Astrocyte (in vitro differentiated cells and primary cell): ENCODE data around the gene HAUS7. TPM values are rescaled to one million over a fixed set of nuclear protein-coding genes. Genes with fewer than 3 reads are reported as not detected.

Experiments
- DNase-seq: peaks from one replicate; pipeline ENCODE4 v3.0.0-alpha.2; 2010; ENCODE audit warnings: low read depth
- FAIRE-seq: peaks from 2 replicates; lab custom pipeline; 2011; peaks lifted over from hg19 to GRCh38; lab: Jason Lieb, UNC
- H2AFZ ChIP-seq: 2 replicates; pipeline ENCODE4 v1.6.0; 2012; ENCODE audit warnings: low read depth, low read length, inconsistent platforms
- H3K27ac ChIP-seq: 2 replicates; pipeline ENCODE4 v1.5.1; 2011; ENCODE audit warnings: low read depth, low read length, inconsistent platforms
- H3K27me3 ChIP-seq: 2 replicates; pipeline ENCODE4 v1.6.0; 2011; ENCODE audit warnings: low read length, inconsistent platforms; ENCODE audit not compliant: insufficient read depth
- H3K36me3 ChIP-seq: 2 replicates; pipeline ENCODE4 v1.5.1; 2011; ENCODE audit warnings: low read length, inconsistent platforms; ENCODE audit not compliant: insufficient read depth
- H3K4me1 ChIP-seq: 2 replicates; pipeline ENCODE4 v1.5.1; 2011; ENCODE audit warnings: low read length, inconsistent platforms; ENCODE audit not compliant: insufficient read depth
- H3K4me2 ChIP-seq: 2 replicates; pipeline ENCODE4 v1.6.0; 2012; ENCODE audit warnings: low read length, inconsistent platforms
- H3K4me3 ChIP-seq: 2 replicates; pipeline ENCODE4 v1.5.1; 2011; ENCODE audit warnings: low read depth, mild to moderate bottlenecking, low read length, inconsistent platforms; ENCODE audit not compliant: insufficient read depth
- H3K79me2 ChIP-seq: 2 replicates; pipeline ENCODE4 v1.6.0; 2012; ENCODE audit warnings: mild to moderate bottlenecking, low read length, inconsistent platforms; ENCODE audit not compliant: insufficient read depth
- H3K9ac ChIP-seq: 2 replicates; pipeline ENCODE4 v1.6.0; 2012; ENCODE audit warnings: mild to moderate bottlenecking, low read length, inconsistent platforms
- H3K9me3 ChIP-seq: 2 replicates; pipeline ENCODE4 v1.5.1; 2012; ENCODE audit warnings: low read depth, mild to moderate bottlenecking, low read length, inconsistent platforms; ENCODE audit not compliant: insufficient read depth
- H4K20me1 ChIP-seq: 2 replicates; pipeline ENCODE4 v1.6.0; 2012; ENCODE audit warnings: low read length, inconsistent platforms; ENCODE audit not compliant: insufficient read depth
- H3K27ac Mint-ChIP-seq: one replicate; pipeline ENCODE4 v1.8.0; 2021; ENCODE audit warnings: mild to moderate bottlenecking, mixed read lengths; ENCODE audit not compliant: unreplicated experiment
- H3K27me3 Mint-ChIP-seq: one replicate; pipeline ENCODE4 v1.8.0; 2021; ENCODE audit warnings: low read depth, mixed read lengths; ENCODE audit not compliant: unreplicated experiment
- H3K36me3 Mint-ChIP-seq: one replicate; pipeline ENCODE4 v1.8.0; 2021; ENCODE audit warnings: low read depth, mixed read lengths; ENCODE audit not compliant: unreplicated experiment
- H3K4me1 Mint-ChIP-seq: one replicate; pipeline ENCODE4 v1.8.0; 2021; ENCODE audit warnings: low read depth, mixed read lengths; ENCODE audit not compliant: unreplicated experiment
- H3K4me3 Mint-ChIP-seq: one replicate; pipeline ENCODE4 v1.8.0; 2021; ENCODE audit warnings: mild to moderate bottlenecking, moderate library complexity, mixed read lengths; ENCODE audit not compliant: unreplicated experiment
- H3K9me3 Mint-ChIP-seq: one replicate; pipeline ENCODE4 v1.8.0; 2021; ENCODE audit warnings: mild to moderate bottlenecking, mixed read lengths; ENCODE audit not compliant: unreplicated experiment
- EZH2 ChIP-seq: IDR thresholded peaks from 2 replicates; pipeline ENCODE4 v1.6.1; 2012; ENCODE audit warnings: mild to moderate bottlenecking, low read length, inconsistent platforms; ENCODE audit not compliant: insufficient read depth
- total RNA-seq: library from RNA; stranded (reverse); gene quantifications from 2 replicates; pipeline ENCODE4 v1.2.1, GENCODE V29; 2021
- TF ChIP-seq, protein P1 (sequence below): IDR thresholded peaks from 2 replicates; pipeline ENCODE4 v1.5.1; 2011; ENCODE audit warnings: low read depth, mild to moderate bottlenecking, inconsistent platforms, low read length, moderate library complexity; ENCODE audit not compliant: insufficient read depth

Gene HAUS7
- total RNA-seq, 1 donor from 2014 or later = 12.1 TPM

DNA sequence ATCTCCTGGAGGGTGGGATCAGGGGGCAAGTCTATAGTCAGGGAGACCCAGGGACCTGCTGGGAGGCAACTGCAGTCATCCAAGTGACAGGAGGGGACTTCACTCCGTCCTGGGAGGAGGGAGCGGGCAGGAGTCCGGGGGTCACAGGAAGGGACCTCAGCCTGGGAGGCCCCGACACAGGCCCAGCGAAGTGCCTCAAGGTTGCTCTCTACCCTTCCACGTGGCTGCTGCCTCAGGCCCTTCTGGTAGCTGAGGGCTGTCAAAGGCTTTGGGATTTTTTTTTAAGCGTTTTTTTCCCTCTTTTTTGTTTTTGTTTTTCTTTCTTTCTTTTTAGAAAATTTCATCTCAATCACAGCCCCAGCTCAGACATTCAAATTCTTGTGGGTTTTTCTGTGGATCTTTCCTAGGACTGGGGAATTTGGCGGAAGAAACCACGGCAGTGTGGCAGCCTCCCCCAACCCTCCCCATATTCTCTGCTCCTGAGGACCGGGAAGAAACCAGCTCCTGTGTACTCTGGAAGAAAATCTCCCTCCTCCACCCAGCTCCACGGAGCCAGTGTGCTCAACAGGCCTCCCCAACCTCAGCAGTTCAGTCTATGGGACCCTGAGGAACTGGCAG is 1.4 kb upstream of the HAUS7 start:
- Histone ChIP-seq H3K27me3 (no peaks in the 10 kb centered on the region), H3K4me3 (no peak overlapping the region), H3K4me1 (peaks cover 23% of the 10 kb centered on the region), H3K4me2 (no peak overlapping the region), H3K9ac (no peak overlapping the region), H4K20me1 (no peaks in the 10 kb centered on the region), H2AFZ (no peak overlapping the region), H3K36me3 (no peaks in the 10 kb centered on the region), H3K79me2 (peaks cover 10% of the 10 kb centered on the region), H3K27ac (peak overlapping the region; percentile 19), H3K9me3 (no peaks in the 10 kb centered on the region)
- Mint-ChIP-seq H3K36me3 (peaks cover 3% of the 10 kb centered on the region), H3K4me1 (peaks cover 6% of the 10 kb centered on the region), H3K27ac (peak overlapping the region; percentile 58), H3K27me3 (no peaks in the 10 kb centered on the region), H3K9me3 (no peaks in the 10 kb centered on the region), H3K4me3 (no peak overlapping the region)
- no peak for FAIRE-seq
- peak; percentile 59 for DNase-seq
- TF ChIP-seq EZH2 = no peak
- TF ChIP-seq, protein P1, sequence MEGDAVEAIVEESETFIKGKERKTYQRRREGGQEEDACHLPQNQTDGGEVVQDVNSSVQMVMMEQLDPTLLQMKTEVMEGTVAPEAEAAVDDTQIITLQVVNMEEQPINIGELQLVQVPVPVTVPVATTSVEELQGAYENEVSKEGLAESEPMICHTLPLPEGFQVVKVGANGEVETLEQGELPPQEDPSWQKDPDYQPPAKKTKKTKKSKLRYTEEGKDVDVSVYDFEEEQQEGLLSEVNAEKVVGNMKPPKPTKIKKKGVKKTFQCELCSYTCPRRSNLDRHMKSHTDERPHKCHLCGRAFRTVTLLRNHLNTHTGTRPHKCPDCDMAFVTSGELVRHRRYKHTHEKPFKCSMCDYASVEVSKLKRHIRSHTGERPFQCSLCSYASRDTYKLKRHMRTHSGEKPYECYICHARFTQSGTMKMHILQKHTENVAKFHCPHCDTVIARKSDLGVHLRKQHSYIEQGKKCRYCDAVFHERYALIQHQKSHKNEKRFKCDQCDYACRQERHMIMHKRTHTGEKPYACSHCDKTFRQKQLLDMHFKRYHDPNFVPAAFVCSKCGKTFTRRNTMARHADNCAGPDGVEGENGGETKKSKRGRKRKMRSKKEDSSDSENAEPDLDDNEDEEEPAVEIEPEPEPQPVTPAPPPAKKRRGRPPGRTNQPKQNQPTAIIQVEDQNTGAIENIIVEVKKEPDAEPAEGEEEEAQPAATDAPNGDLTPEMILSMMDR = no peak

DNA sequence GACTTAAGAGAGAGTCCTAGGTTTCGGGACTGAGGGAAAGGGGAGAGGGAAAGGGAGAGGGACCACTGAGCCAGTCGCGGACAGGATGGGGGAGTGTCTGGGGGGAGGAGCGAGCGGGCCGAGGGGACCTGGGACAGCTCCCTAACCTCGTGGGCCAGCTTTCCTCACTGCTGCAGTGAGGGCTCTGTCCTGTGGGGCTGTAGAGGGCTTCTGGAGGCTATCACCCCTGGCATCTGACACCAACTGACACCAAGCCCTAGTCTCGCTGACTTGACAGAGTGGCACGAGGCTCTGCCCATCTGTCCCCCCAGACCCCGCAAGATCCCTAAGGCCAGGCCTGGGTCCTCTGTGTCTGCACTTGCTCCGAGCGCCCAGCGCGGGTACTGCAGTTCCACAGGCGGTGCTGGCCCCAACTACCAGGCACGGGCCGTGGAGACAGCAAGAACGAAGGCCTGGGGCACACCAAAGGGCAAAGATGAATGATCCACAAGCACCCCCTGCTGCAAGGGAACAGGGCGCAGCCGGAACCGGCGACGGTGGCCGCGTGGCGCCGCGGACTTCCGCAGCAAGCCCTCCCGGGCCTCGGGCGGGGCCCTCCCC is 465 bp downstream of the HAUS7 start:
- DNase-seq (no peak), FAIRE-seq (peak; percentile 32)
- no peaks in the 10 kb centered on the region for H3K9me3 Mint-ChIP-seq
- H3K36me3 ChIP-seq = no peaks in the 10 kb centered on the region
- no peaks in the 10 kb centered on the region for H3K9me3 ChIP-seq
- no peaks in the 10 kb centered on the region for H3K36me3 Mint-ChIP-seq
- peaks cover 6% of the 10 kb centered on the region for H3K4me1 Mint-ChIP-seq
- H3K4me3 ChIP-seq = peak overlapping the region; percentile 75
- no peak overlapping the region for H3K27ac Mint-ChIP-seq
- no peaks in the 10 kb centered on the region for H3K27me3 Mint-ChIP-seq
- no peaks in the 10 kb centered on the region for H4K20me1 ChIP-seq
- H3K79me2 ChIP-seq = peaks cover 10% of the 10 kb centered on the region
- H3K27me3 ChIP-seq = no peaks in the 10 kb centered on the region
- peak overlapping the region; percentile 67 for H3K9ac ChIP-seq
- peaks cover 14% of the 10 kb centered on the region for H3K4me1 ChIP-seq
- no peak overlapping the region for H3K27ac ChIP-seq
- peak overlapping the region; percentile 83 for H3K4me3 Mint-ChIP-seq
- peak overlapping the region; percentile 93 for H3K4me2 ChIP-seq
- TF ChIP-seq, protein P1 = no peak
- TF ChIP-seq EZH2 = no peak
- peak overlapping the region; percentile 32 for H2AFZ ChIP-seq
